ENCODE data around the gene RO60.

DNA sequence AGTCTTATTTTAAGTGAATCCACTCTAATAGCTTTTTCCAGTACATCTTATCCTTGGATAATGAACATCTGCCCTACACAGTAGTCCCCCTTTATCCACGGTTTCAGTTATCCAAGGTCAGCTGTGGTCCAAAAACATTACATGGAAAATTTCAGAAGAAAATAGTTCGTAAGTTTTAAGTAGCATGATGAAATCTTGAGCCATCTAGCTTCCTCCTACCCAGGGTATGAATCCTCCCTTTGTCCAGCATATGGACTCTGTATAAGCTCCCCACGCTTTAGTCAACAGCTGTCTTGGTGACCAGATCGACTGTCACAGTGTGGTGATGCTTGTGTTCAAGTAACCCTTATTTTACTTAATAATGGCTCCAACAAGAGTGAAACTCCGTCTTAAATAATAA is 43.2 kb downstream of the RO60 start:
- TF ChIP-seq, protein P1, sequence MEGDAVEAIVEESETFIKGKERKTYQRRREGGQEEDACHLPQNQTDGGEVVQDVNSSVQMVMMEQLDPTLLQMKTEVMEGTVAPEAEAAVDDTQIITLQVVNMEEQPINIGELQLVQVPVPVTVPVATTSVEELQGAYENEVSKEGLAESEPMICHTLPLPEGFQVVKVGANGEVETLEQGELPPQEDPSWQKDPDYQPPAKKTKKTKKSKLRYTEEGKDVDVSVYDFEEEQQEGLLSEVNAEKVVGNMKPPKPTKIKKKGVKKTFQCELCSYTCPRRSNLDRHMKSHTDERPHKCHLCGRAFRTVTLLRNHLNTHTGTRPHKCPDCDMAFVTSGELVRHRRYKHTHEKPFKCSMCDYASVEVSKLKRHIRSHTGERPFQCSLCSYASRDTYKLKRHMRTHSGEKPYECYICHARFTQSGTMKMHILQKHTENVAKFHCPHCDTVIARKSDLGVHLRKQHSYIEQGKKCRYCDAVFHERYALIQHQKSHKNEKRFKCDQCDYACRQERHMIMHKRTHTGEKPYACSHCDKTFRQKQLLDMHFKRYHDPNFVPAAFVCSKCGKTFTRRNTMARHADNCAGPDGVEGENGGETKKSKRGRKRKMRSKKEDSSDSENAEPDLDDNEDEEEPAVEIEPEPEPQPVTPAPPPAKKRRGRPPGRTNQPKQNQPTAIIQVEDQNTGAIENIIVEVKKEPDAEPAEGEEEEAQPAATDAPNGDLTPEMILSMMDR (IDR thresholded peaks at IDR 0.05): no peak
- TF ChIP-seq, protein P2, sequence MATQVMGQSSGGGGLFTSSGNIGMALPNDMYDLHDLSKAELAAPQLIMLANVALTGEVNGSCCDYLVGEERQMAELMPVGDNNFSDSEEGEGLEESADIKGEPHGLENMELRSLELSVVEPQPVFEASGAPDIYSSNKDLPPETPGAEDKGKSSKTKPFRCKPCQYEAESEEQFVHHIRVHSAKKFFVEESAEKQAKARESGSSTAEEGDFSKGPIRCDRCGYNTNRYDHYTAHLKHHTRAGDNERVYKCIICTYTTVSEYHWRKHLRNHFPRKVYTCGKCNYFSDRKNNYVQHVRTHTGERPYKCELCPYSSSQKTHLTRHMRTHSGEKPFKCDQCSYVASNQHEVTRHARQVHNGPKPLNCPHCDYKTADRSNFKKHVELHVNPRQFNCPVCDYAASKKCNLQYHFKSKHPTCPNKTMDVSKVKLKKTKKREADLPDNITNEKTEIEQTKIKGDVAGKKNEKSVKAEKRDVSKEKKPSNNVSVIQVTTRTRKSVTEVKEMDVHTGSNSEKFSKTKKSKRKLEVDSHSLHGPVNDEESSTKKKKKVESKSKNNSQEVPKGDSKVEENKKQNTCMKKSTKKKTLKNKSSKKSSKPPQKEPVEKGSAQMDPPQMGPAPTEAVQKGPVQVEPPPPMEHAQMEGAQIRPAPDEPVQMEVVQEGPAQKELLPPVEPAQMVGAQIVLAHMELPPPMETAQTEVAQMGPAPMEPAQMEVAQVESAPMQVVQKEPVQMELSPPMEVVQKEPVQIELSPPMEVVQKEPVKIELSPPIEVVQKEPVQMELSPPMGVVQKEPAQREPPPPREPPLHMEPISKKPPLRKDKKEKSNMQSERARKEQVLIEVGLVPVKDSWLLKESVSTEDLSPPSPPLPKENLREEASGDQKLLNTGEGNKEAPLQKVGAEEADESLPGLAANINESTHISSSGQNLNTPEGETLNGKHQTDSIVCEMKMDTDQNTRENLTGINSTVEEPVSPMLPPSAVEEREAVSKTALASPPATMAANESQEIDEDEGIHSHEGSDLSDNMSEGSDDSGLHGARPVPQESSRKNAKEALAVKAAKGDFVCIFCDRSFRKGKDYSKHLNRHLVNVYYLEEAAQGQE (IDR thresholded peaks at IDR 0.05; ENCODE audit: insufficient read depth in 1 of 2, low read depth in 2 of 2, low read length in 1 of 2): no peak
- no peak for TF ChIP-seq SIN3A (IDR thresholded peaks at IDR 0.05; ENCODE audit: borderline replicate concordance, insufficient read depth, low read depth, low read length)
- no peak for TF ChIP-seq POLR2AphosphoS5 (IDR thresholded peaks at IDR 0.05; ENCODE audit: low read depth, low read length)
